ENCODE data around the gene TNP2. TPM values are rescaled to one million over a fixed set of nuclear protein-coding genes. Genes with fewer than 3 reads are reported as not detected.

Gene TNP2
- total and polyA plus RNA-seq, 2 experiments from 2014 or later: not detected

DNA sequence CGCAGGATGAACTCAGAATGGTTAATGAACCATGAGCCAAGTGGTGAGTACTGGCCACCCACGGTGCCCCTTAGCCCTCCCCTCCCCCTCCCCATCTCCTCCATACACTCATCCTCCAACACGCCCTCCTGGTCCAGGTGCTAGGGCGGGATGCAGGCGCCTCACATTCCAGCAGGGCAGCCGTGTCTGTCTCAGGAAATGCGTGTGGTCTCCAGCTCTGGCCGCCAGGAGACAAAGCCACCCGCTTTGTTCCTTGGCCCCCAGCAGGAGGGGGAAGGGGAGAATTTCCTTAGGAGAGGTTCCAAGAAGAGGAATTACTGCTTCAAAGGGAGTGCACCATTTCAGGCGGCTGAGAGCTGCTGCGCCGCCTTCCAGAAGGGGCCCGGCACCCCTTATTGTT lies 46.4 kb upstream of the TNP2 start:
- peaks cover 41% of the 10 kb centered on the region for H3F3A ChIP-seq (replicated peaks; ENCODE audit: low read depth)
- peaks cover 20% of the 10 kb centered on the region for H3K27me3 Mint-ChIP-seq (ENCODE audit: insufficient read depth, low read depth, poor library complexity)
- no peaks in the 10 kb centered on the region; the same call in 1 of the 2 replicates for H3K9me2 ChIP-seq (ENCODE audit: insufficient read depth)
- H3K4me1 ChIP-seq (ENCODE audit: insufficient read depth): peaks cover 60% of the 10 kb centered on the region
- H3K27ac ChIP-seq (ENCODE audit: low read depth): peak overlapping the region; percentile 100
- DNase-seq (ENCODE audit: low spot score) (peak; percentile 100), ATAC-seq (peak; percentile 88)
- peak overlapping the region; percentile 42; the same call in 1 of the 2 replicates for H3K4me2 ChIP-seq
- no peaks in the 10 kb centered on the region for H3K9me3 Mint-ChIP-seq
- H3K36me3 ChIP-seq (ENCODE audit: insufficient read depth): no peaks in the 10 kb centered on the region
- peaks cover 8% of the 10 kb centered on the region; the same call in 1 of the 2 replicates for H3K79me2 ChIP-seq (replicated peaks; ENCODE audit: insufficient read depth)
- no peaks in the 10 kb centered on the region for H3K27me3 ChIP-seq (ENCODE audit: insufficient read depth)
- no peaks in the 10 kb centered on the region for H4K20me1 ChIP-seq (replicated peaks; ENCODE audit: insufficient read depth)
- H3K27ac Mint-ChIP-seq: peak overlapping the region; percentile 97; the same call in 1 of the 2 replicates
- peaks cover 48% of the 10 kb centered on the region for H3K4me1 Mint-ChIP-seq
- no peak overlapping the region for H2AFZ ChIP-seq
- no peak for TF ChIP-seq STAT1 (IDR thresholded peaks at IDR 0.05; ENCODE audit: unreplicated experiment)
- TF ChIP-seq JUNB (IDR thresholded peaks at IDR 0.05; ENCODE audit: unreplicated experiment): no peak
- TF ChIP-seq POLR2AphosphoS5 (IDR thresholded peaks at IDR 0.05; ENCODE audit: low read depth): peak; percentile 72
- peak; percentile 75; the same call in 1 of the 2 replicates for TF ChIP-seq NANOG (IDR thresholded peaks at IDR 0.05; ENCODE audit: borderline replicate concordance)
- TF ChIP-seq, protein P1, sequence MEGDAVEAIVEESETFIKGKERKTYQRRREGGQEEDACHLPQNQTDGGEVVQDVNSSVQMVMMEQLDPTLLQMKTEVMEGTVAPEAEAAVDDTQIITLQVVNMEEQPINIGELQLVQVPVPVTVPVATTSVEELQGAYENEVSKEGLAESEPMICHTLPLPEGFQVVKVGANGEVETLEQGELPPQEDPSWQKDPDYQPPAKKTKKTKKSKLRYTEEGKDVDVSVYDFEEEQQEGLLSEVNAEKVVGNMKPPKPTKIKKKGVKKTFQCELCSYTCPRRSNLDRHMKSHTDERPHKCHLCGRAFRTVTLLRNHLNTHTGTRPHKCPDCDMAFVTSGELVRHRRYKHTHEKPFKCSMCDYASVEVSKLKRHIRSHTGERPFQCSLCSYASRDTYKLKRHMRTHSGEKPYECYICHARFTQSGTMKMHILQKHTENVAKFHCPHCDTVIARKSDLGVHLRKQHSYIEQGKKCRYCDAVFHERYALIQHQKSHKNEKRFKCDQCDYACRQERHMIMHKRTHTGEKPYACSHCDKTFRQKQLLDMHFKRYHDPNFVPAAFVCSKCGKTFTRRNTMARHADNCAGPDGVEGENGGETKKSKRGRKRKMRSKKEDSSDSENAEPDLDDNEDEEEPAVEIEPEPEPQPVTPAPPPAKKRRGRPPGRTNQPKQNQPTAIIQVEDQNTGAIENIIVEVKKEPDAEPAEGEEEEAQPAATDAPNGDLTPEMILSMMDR (conservative IDR thresholded peaks at IDR 0.05; ENCODE audit: low read depth in 2 of 2): peak; percentile 21 to 23; a peak in 2 of 4 replicates
- TF ChIP-seq EZH2phosphoT487 (IDR thresholded peaks at IDR 0.05; ENCODE audit: unreplicated experiment): no peak
- 0 out of 2 replicates have a peak, but pooled peaks have one; percentile 27 for TF ChIP-seq ZNF114 (CRISPR knock-in tag; IDR thresholded peaks at IDR 0.05)
- TF ChIP-seq, protein P2, sequence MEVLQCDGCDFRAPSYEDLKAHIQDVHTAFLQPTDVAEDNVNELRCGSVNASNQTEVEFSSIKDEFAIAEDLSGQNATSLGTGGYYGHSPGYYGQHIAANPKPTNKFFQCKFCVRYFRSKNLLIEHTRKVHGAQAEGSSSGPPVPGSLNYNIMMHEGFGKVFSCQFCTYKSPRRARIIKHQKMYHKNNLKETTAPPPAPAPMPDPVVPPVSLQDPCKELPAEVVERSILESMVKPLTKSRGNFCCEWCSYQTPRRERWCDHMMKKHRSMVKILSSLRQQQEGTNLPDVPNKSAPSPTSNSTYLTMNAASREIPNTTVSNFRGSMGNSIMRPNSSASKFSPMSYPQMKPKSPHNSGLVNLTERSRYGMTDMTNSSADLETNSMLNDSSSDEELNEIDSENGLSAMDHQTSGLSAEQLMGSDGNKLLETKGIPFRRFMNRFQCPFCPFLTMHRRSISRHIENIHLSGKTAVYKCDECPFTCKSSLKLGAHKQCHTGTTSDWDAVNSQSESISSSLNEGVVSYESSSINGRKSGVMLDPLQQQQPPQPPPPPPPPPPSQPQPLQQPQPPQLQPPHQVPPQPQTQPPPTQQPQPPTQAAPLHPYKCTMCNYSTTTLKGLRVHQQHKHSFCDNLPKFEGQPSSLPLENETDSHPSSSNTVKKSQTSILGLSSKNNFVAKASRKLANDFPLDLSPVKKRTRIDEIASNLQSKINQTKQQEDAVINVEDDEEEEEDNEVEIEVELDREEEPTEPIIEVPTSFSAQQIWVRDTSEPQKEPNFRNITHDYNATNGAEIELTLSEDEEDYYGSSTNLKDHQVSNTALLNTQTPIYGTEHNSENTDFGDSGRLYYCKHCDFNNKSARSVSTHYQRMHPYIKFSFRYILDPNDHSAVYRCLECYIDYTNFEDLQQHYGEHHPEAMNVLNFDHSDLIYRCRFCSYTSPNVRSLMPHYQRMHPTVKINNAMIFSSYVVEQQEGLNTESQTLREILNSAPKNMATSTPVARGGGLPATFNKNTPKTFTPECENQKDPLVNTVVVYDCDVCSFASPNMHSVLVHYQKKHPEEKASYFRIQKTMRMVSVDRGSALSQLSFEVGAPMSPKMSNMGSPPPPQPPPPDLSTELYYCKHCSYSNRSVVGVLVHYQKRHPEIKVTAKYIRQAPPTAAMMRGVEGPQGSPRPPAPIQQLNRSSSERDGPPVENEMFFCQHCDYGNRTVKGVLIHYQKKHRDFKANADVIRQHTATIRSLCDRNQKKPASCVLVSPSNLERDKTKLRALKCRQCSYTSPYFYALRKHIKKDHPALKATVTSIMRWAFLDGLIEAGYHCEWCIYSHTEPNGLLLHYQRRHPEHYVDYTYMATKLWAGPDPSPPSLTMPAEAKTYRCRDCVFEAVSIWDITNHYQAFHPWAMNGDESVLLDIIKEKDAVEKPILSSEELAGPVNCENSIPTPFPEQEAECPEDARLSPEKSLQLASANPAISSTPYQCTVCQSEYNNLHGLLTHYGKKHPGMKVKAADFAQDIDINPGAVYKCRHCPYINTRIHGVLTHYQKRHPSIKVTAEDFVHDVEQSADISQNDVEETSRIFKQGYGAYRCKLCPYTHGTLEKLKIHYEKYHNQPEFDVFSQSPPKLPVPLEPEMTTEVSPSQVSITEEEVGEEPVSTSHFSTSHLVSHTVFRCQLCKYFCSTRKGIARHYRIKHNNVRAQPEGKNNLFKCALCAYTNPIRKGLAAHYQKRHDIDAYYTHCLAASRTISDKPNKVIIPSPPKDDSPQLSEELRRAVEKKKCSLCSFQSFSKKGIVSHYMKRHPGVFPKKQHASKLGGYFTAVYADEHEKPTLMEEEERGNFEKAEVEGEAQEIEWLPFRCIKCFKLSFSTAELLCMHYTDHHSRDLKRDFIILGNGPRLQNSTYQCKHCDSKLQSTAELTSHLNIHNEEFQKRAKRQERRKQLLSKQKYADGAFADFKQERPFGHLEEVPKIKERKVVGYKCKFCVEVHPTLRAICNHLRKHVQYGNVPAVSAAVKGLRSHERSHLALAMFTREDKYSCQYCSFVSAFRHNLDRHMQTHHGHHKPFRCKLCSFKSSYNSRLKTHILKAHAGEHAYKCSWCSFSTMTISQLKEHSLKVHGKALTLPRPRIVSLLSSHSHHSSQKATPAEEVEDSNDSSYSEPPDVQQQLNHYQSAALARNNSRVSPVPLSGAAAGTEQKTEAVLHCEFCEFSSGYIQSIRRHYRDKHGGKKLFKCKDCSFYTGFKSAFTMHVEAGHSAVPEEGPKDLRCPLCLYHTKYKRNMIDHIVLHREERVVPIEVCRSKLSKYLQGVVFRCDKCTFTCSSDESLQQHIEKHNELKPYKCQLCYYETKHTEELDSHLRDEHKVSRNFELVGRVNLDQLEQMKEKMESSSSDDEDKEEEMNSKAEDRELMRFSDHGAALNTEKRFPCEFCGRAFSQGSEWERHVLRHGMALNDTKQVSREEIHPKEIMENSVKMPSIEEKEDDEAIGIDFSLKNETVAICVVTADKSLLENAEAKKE (CRISPR knock-in tag; IDR thresholded peaks at IDR 0.05): peak; percentile 52; the same call in 1 of the 2 replicates
- no peak for TF ChIP-seq ZNF331 (CRISPR knock-in tag; IDR thresholded peaks at IDR 0.05; ENCODE audit: low read depth)
- TF ChIP-seq, protein P3, sequence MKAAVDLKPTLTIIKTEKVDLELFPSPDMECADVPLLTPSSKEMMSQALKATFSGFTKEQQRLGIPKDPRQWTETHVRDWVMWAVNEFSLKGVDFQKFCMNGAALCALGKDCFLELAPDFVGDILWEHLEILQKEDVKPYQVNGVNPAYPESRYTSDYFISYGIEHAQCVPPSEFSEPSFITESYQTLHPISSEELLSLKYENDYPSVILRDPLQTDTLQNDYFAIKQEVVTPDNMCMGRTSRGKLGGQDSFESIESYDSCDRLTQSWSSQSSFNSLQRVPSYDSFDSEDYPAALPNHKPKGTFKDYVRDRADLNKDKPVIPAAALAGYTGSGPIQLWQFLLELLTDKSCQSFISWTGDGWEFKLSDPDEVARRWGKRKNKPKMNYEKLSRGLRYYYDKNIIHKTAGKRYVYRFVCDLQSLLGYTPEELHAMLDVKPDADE (IDR thresholded peaks at IDR 0.05): peak; percentile 68
- TF ChIP-seq, protein P4, sequence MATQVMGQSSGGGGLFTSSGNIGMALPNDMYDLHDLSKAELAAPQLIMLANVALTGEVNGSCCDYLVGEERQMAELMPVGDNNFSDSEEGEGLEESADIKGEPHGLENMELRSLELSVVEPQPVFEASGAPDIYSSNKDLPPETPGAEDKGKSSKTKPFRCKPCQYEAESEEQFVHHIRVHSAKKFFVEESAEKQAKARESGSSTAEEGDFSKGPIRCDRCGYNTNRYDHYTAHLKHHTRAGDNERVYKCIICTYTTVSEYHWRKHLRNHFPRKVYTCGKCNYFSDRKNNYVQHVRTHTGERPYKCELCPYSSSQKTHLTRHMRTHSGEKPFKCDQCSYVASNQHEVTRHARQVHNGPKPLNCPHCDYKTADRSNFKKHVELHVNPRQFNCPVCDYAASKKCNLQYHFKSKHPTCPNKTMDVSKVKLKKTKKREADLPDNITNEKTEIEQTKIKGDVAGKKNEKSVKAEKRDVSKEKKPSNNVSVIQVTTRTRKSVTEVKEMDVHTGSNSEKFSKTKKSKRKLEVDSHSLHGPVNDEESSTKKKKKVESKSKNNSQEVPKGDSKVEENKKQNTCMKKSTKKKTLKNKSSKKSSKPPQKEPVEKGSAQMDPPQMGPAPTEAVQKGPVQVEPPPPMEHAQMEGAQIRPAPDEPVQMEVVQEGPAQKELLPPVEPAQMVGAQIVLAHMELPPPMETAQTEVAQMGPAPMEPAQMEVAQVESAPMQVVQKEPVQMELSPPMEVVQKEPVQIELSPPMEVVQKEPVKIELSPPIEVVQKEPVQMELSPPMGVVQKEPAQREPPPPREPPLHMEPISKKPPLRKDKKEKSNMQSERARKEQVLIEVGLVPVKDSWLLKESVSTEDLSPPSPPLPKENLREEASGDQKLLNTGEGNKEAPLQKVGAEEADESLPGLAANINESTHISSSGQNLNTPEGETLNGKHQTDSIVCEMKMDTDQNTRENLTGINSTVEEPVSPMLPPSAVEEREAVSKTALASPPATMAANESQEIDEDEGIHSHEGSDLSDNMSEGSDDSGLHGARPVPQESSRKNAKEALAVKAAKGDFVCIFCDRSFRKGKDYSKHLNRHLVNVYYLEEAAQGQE (IDR thresholded peaks at IDR 0.05; ENCODE audit: unreplicated experiment): peak; percentile 9
- no peak for TF ChIP-seq EZH2 (IDR thresholded peaks at IDR 0.05; ENCODE audit: low read depth, unreplicated experiment)
- peak; percentile 49; the same call in 1 of the 2 replicates for TF ChIP-seq CREB1 (CRISPR knock-in tag; IDR thresholded peaks at IDR 0.05; ENCODE audit: low read depth)
- no peak overlapping the region for H3K4me3 Mint-ChIP-seq
- peaks cover 16% of the 10 kb centered on the region for H3K36me3 Mint-ChIP-seq (ENCODE audit: low read depth)
- no peak overlapping the region for H3K4me3 ChIP-seq
